IPS-18c (cell line): ENCODE results near the gene MYG1.

Experiments used
- H3K4me3 ChIP-seq: 2 replicates; pipeline ENCODE4 v1.7.0; 2013; ENCODE audit warnings: low read depth, mild to moderate bottlenecking, low read length, moderate library complexity; ENCODE audit not compliant: insufficient read depth
- H3K9me3 ChIP-seq: one replicate; pipeline ENCODE4 v1.6.1; 2013; ENCODE audit warnings: mild to moderate bottlenecking, low read length, moderate library complexity; ENCODE audit not compliant: control insufficient read depth, insufficient read depth

MYG1 gene

GRCh38 chr12:53299454-53300180 lies at the start of gene MYG1:
MYG1 (plus strand) TSS chr12:53299695; CDS start chr12:53299738, 43 bp downstream.
- H3K9me3 ChIP-seq: no peaks in the 10 kb centered on the region
- H3K4me3 ChIP-seq: peak within 1 kb of the TSS; percentile 82

GRCh38 chr12:53251477-53252348 lies 47.8 kb upstream of the MYG1 start:
- Histone ChIP-seq H3K4me3 (peak overlapping the region; percentile 75), H3K9me3 (no peaks in the 10 kb centered on the region)

GRCh38 chr12:53252349-53252916 lies 47.1 kb upstream of the MYG1 start:
- Histone ChIP-seq H3K4me3 (peak overlapping the region; percentile 75), H3K9me3 (no peaks in the 10 kb centered on the region)

GRCh38 chr12:53253298-53253697 lies 46.2 kb upstream of the MYG1 start:
- Histone ChIP-seq H3K4me3 (no peak overlapping the region), H3K9me3 (no peaks in the 10 kb centered on the region)

GRCh38 chr12:53254816-53255545 lies 44.5 kb upstream of the MYG1 start:
- no peak overlapping the region for H3K4me3 ChIP-seq
- H3K9me3 ChIP-seq: no peaks in the 10 kb centered on the region

GRCh38 chr12:53255996-53256395 lies 43.5 kb upstream of the MYG1 start:
- Histone ChIP-seq H3K9me3 (no peaks in the 10 kb centered on the region), H3K4me3 (no peak overlapping the region)

- no peaks in the 10 kb centered on the region for H3K9me3 ChIP-seq
- H3K4me3 ChIP-seq: no peak overlapping the region
Observed at GRCh38 chr12:53258541-53259539, 40.7 kb upstream of the MYG1 start.

- Histone ChIP-seq H3K9me3 (no peaks in the 10 kb centered on the region), H3K4me3 (no peak overlapping the region)
Observed at GRCh38 chr12:53259891-53260290, 39.6 kb upstream of the MYG1 start.

GRCh38 chr12:53265783-53266182 lies 33.7 kb upstream of the MYG1 start:
- no peaks in the 10 kb centered on the region for H3K9me3 ChIP-seq
- H3K4me3 ChIP-seq: no peak overlapping the region

GRCh38 chr12:53267306-53267998 lies 32.0 kb upstream of the MYG1 start:
- Histone ChIP-seq H3K4me3 (peak overlapping the region; percentile 92; the same call in 1 of the 2 replicates), H3K9me3 (no peaks in the 10 kb centered on the region)

GRCh38 chr12:53267999-53268629 lies 31.4 kb upstream of the MYG1 start, which contains the start of gene ESPL1:
ESPL1 (plus strand) TSS chr12:53268299; CDS start chr12:53268767, 468 bp downstream.
- Histone ChIP-seq H3K9me3 (no peaks in the 10 kb centered on the region), H3K4me3 (peak within 1 kb of the TSS; percentile 92)

GRCh38 chr12:53268630-53269562 lies 30.6 kb upstream of the MYG1 start:
- Histone ChIP-seq H3K4me3 (peak overlapping the region; percentile 92), H3K9me3 (no peaks in the 10 kb centered on the region)

- H3K9me3 ChIP-seq: no peaks in the 10 kb centered on the region
- H3K4me3 ChIP-seq: no peak overlapping the region
Observed at GRCh38 chr12:53274445-53274844, 25.1 kb upstream of the MYG1 start.

- Histone ChIP-seq H3K4me3 (no peak overlapping the region), H3K9me3 (no peaks in the 10 kb centered on the region)
Observed at GRCh38 chr12:53276511-53276910, 23.0 kb upstream of the MYG1 start.
